ENCODE data around the gene FMNL2.

The FMNL2 gene

GRCh38 chr2:152477347-152478092 lies 142.5 kb downstream of the FMNL2 start:
- Mint-ChIP-seq H3K36me3 (ENCODE audit: low read depth) (no peaks in the 10 kb centered on the region), H3K27me3 (peaks cover 5% of the 10 kb centered on the region), H3K4me3 (no peak overlapping the region), H3K27ac (no peak overlapping the region), H3K9me3 (no peaks in the 10 kb centered on the region), H3K4me1 (ENCODE audit: low read depth) (no peaks in the 10 kb centered on the region)

DNA sequence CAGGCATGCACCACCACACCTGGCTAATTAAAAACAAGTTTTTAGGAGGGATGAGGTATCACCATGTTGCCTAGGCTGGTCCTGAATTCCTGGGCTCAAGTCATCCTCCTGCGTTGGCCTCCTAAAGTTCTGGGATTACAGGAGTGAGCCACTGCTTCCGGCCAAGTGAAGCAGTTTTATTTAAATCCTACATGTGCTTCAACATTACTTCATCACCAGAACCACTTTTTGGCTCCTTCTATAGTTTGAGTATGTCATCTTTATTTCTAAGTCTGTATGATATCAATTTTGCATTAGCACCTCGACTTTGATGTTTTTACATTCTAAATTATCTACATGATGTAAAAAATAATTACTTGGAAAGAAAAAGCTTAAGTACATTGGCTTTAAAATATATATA lies 144.3 kb downstream of the FMNL2 start:
- Mint-ChIP-seq H3K36me3 (ENCODE audit: low read depth) (no peaks in the 10 kb centered on the region), H3K4me3 (no peak overlapping the region), H3K27me3 (peaks cover 5% of the 10 kb centered on the region), H3K4me1 (ENCODE audit: low read depth) (no peaks in the 10 kb centered on the region), H3K27ac (no peak overlapping the region), H3K9me3 (no peaks in the 10 kb centered on the region)

- H3K27me3 Mint-ChIP-seq, result peaks cover 5% of the 10 kb centered on the region
- H3K36me3 Mint-ChIP-seq (ENCODE audit: low read depth), result no peaks in the 10 kb centered on the region
- no peak overlapping the region for H3K27ac Mint-ChIP-seq
- H3K4me1 Mint-ChIP-seq (ENCODE audit: low read depth), result no peaks in the 10 kb centered on the region
- H3K9me3 Mint-ChIP-seq, result no peaks in the 10 kb centered on the region
- H3K4me3 Mint-ChIP-seq, result no peak overlapping the region
These were observed 145.9 kb downstream of the FMNL2 start for GRCh38 chr2:152480821-152481399.

GRCh38 chr2:152481881-152482583 lies 147.1 kb downstream of the FMNL2 start:
- H3K27me3 Mint-ChIP-seq, result peaks cover 5% of the 10 kb centered on the region
- no peaks in the 10 kb centered on the region for H3K4me1 Mint-ChIP-seq (ENCODE audit: low read depth)
- H3K9me3 Mint-ChIP-seq, result no peaks in the 10 kb centered on the region
- no peak overlapping the region for H3K27ac Mint-ChIP-seq
- no peaks in the 10 kb centered on the region for H3K36me3 Mint-ChIP-seq (ENCODE audit: low read depth)
- H3K4me3 Mint-ChIP-seq, result no peak overlapping the region

DNA sequence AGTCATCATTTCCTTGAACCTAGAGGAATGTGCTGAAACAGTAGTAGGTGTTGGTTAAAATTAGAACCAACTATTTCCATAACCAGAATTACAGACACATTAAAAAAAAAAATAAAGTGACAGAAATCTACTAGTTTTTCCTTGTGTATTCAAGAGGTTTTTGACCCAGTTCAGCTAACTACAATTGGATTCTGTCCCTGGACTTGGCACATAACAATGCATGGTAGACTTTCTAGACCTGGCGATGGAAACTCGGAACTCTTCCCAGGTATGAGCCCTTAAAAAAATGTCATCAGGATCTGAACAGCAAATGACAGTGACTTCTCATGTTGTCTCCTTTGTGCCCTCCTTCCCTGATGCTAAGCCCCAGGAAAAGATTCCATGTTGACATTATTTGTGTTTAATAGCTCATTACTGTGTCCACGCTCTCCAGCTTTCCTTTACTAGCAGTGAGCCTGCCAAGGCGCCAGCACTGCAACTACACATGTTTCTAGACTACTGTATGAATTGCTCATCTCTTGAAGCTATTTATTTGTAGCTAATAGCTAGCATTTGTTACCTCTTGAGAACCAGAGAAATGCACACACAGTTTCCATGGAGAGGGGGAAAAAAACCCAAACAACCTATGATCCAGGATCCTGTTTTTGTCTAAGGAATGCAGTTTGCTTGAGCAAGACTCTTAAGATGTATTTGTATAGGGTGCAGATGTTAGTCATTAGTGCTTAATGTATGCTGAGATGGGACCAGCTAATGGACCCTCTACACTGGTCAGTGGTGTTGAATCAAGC lies 148.5 kb downstream of the FMNL2 start:
- no peak overlapping the region for H3K27ac Mint-ChIP-seq
- no peaks in the 10 kb centered on the region for H3K36me3 Mint-ChIP-seq (ENCODE audit: low read depth)
- H3K27me3 Mint-ChIP-seq, result peaks cover 5% of the 10 kb centered on the region
- H3K4me1 Mint-ChIP-seq (ENCODE audit: low read depth), result no peaks in the 10 kb centered on the region
- no peak overlapping the region for H3K4me3 Mint-ChIP-seq
- H3K9me3 Mint-ChIP-seq, result no peaks in the 10 kb centered on the region

- Mint-ChIP-seq H3K27me3 (peaks cover 5% of the 10 kb centered on the region), H3K9me3 (no peaks in the 10 kb centered on the region), H3K4me1 (ENCODE audit: low read depth) (no peaks in the 10 kb centered on the region), H3K27ac (no peak overlapping the region), H3K4me3 (no peak overlapping the region), H3K36me3 (ENCODE audit: low read depth) (no peaks in the 10 kb centered on the region)
These were observed 151.2 kb downstream of the FMNL2 start for GRCh38 chr2:152485954-152486736.

DNA sequence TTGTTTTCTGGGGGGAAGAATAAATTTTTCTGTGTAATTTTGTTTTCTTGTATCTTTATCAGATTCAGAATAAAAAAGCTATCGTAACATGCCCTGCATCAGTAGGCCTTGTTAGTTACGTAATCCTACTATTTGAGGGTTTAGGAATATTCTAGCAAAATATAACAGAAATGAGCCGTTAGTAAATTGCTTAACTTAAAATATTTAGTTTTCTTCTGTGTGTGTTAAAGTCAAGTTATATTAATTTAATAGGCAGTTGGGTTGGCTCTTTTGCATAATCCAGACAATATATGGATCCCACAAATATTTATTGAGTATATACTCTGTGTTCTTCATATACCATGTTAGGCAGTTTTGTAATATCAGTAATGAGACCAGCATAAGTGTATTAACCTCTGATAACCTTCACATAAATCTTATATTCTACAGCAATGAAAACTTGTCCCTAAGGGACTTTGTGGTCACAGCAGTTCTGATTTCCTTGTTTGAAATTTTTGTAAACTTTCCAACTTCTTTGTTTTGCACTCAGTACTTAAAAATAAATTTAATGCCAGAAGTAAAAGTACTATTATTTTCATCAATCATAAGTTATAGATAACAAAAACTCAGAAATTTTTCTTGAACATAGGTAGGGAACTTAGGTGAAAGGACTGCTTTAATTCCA lies 151.9 kb downstream of the FMNL2 start:
- Mint-ChIP-seq H3K36me3 (ENCODE audit: low read depth) (no peaks in the 10 kb centered on the region), H3K4me1 (ENCODE audit: low read depth) (no peaks in the 10 kb centered on the region), H3K4me3 (no peak overlapping the region), H3K27me3 (no peaks in the 10 kb centered on the region), H3K9me3 (no peaks in the 10 kb centered on the region), H3K27ac (no peak overlapping the region)

- Mint-ChIP-seq H3K4me3 (no peak overlapping the region), H3K9me3 (no peaks in the 10 kb centered on the region), H3K4me1 (ENCODE audit: low read depth) (no peaks in the 10 kb centered on the region), H3K36me3 (ENCODE audit: low read depth) (no peaks in the 10 kb centered on the region), H3K27me3 (peaks cover 8% of the 10 kb centered on the region), H3K27ac (no peak overlapping the region)
These were observed 153.1 kb downstream of the FMNL2 start for GRCh38 chr2:152488075-152488474.

GRCh38 chr2:152489364-152489763 lies 154.4 kb downstream of the FMNL2 start:
- Mint-ChIP-seq H3K4me3 (no peak overlapping the region), H3K36me3 (ENCODE audit: low read depth) (no peaks in the 10 kb centered on the region), H3K27ac (no peak overlapping the region), H3K27me3 (peaks cover 14% of the 10 kb centered on the region), H3K9me3 (no peaks in the 10 kb centered on the region), H3K4me1 (ENCODE audit: low read depth) (no peaks in the 10 kb centered on the region)

DNA sequence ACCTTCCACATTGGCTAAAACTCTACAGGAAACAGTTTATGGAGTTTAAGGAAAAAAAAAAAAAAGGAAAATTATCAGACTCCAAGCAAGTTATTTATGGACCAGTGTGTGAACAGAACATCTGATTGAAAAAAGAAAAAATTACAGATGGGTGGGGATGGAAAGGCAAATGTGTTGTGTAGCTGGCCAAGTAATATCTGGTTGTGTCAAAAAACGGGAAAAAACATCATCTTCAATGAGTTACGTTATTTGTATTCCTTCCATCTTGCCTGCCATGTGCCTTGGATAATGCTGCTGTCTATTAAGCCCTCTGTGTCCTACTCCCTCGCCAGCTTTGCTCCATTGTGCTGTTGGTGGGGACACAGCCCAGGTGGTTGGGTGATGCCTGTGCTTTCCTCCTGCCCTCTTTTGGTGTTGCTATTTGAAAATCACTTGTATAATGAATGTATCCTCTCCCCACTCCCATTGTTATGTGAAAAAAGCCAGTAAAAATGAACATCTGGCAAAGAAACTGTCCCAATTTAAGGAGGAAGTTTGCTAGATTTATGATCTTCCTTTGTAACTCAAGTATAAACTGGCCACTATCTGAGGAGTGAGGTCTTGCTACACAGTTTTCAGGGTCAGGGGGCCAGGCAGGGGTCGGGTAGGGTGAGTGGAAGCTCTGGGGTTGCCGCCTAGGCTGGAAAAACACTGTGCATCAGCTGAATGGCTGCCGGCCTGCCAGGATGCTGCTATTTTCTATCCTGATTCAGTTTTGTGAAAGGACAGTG lies 155.9 kb downstream of the FMNL2 start:
- no peak overlapping the region for H3K27ac Mint-ChIP-seq
- no peak overlapping the region for H3K4me3 Mint-ChIP-seq
- no peaks in the 10 kb centered on the region for H3K36me3 Mint-ChIP-seq (ENCODE audit: low read depth)
- peaks cover 21% of the 10 kb centered on the region for H3K27me3 Mint-ChIP-seq
- H3K4me1 Mint-ChIP-seq (ENCODE audit: low read depth), result no peaks in the 10 kb centered on the region
- H3K9me3 Mint-ChIP-seq, result no peaks in the 10 kb centered on the region

- peaks cover 21% of the 10 kb centered on the region for H3K27me3 Mint-ChIP-seq
- H3K36me3 Mint-ChIP-seq (ENCODE audit: low read depth), result no peaks in the 10 kb centered on the region
- no peaks in the 10 kb centered on the region for H3K9me3 Mint-ChIP-seq
- H3K4me3 Mint-ChIP-seq, result no peak overlapping the region
- H3K27ac Mint-ChIP-seq, result no peak overlapping the region
- H3K4me1 Mint-ChIP-seq (ENCODE audit: low read depth), result no peaks in the 10 kb centered on the region
These were observed 157.2 kb downstream of the FMNL2 start for GRCh38 chr2:152492131-152492530.

- Mint-ChIP-seq H3K4me3 (no peak overlapping the region), H3K36me3 (ENCODE audit: low read depth) (no peaks in the 10 kb centered on the region), H3K27ac (no peak overlapping the region), H3K27me3 (peaks cover 21% of the 10 kb centered on the region), H3K9me3 (no peaks in the 10 kb centered on the region), H3K4me1 (ENCODE audit: low read depth) (peaks cover 2% of the 10 kb centered on the region)
These were observed 157.9 kb downstream of the FMNL2 start for GRCh38 chr2:152492911-152493310.

DNA sequence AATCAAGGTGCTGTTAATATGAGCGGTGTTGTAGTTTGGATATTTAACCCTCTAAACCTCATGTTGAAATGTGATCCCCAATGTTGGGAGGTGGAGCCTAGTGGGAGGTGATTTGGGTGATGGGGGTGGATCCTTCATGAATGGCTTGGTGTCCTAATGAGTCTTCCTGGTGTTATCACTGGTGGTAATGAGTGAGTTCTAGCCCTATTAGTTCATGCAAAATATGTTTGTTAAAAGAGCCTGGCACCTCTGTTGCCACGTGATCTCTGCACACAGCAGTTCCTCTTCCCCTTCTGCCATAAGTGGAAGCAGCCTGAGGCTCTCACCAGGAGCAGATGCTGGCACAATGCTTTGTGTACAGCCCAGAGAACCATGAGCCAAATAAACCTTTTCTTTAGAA lies 158.4 kb downstream of the FMNL2 start:
- H3K4me3 Mint-ChIP-seq, result no peak overlapping the region
- no peak overlapping the region for H3K27ac Mint-ChIP-seq
- H3K36me3 Mint-ChIP-seq (ENCODE audit: low read depth), result no peaks in the 10 kb centered on the region
- peaks cover 22% of the 10 kb centered on the region for H3K27me3 Mint-ChIP-seq
- peaks cover 2% of the 10 kb centered on the region for H3K4me1 Mint-ChIP-seq (ENCODE audit: low read depth)
- no peaks in the 10 kb centered on the region for H3K9me3 Mint-ChIP-seq
